Astrocyte (in vitro differentiated cells and primary cell): ENCODE results near the gene NCLN. TPM values are rescaled to one million over a fixed set of nuclear protein-coding genes. Genes with fewer than 3 reads are reported as not detected.

Source experiments
- DNase-seq: peaks from one replicate; pipeline ENCODE4 v3.0.0-alpha.2; 2010; ENCODE audit warnings: low read depth
- FAIRE-seq: peaks from 2 replicates; lab custom pipeline; 2011; peaks lifted over from hg19 to GRCh38; lab: Jason Lieb, UNC
- H2AFZ ChIP-seq: 2 replicates; pipeline ENCODE4 v1.6.0; 2012; ENCODE audit warnings: low read depth, low read length, inconsistent platforms
- H3K27ac ChIP-seq: 2 replicates; pipeline ENCODE4 v1.5.1; 2011; ENCODE audit warnings: low read depth, low read length, inconsistent platforms
- H3K27me3 ChIP-seq: 2 replicates; pipeline ENCODE4 v1.6.0; 2011; ENCODE audit warnings: low read length, inconsistent platforms; ENCODE audit not compliant: insufficient read depth
- H3K36me3 ChIP-seq: 2 replicates; pipeline ENCODE4 v1.5.1; 2011; ENCODE audit warnings: low read length, inconsistent platforms; ENCODE audit not compliant: insufficient read depth
- H3K4me1 ChIP-seq: 2 replicates; pipeline ENCODE4 v1.5.1; 2011; ENCODE audit warnings: low read length, inconsistent platforms; ENCODE audit not compliant: insufficient read depth
- H3K4me2 ChIP-seq: 2 replicates; pipeline ENCODE4 v1.6.0; 2012; ENCODE audit warnings: low read length, inconsistent platforms
- H3K4me3 ChIP-seq: 2 replicates; pipeline ENCODE4 v1.5.1; 2011; ENCODE audit warnings: low read depth, mild to moderate bottlenecking, low read length, inconsistent platforms; ENCODE audit not compliant: insufficient read depth
- H3K79me2 ChIP-seq: 2 replicates; pipeline ENCODE4 v1.6.0; 2012; ENCODE audit warnings: mild to moderate bottlenecking, low read length, inconsistent platforms; ENCODE audit not compliant: insufficient read depth
- H3K9ac ChIP-seq: 2 replicates; pipeline ENCODE4 v1.6.0; 2012; ENCODE audit warnings: mild to moderate bottlenecking, low read length, inconsistent platforms
- H3K9me3 ChIP-seq: 2 replicates; pipeline ENCODE4 v1.5.1; 2012; ENCODE audit warnings: low read depth, mild to moderate bottlenecking, low read length, inconsistent platforms; ENCODE audit not compliant: insufficient read depth
- H4K20me1 ChIP-seq: 2 replicates; pipeline ENCODE4 v1.6.0; 2012; ENCODE audit warnings: low read length, inconsistent platforms; ENCODE audit not compliant: insufficient read depth
- H3K27ac Mint-ChIP-seq: one replicate; pipeline ENCODE4 v1.8.0; 2021; ENCODE audit warnings: mild to moderate bottlenecking, mixed read lengths; ENCODE audit not compliant: unreplicated experiment
- H3K27me3 Mint-ChIP-seq: one replicate; pipeline ENCODE4 v1.8.0; 2021; ENCODE audit warnings: low read depth, mixed read lengths; ENCODE audit not compliant: unreplicated experiment
- H3K36me3 Mint-ChIP-seq: one replicate; pipeline ENCODE4 v1.8.0; 2021; ENCODE audit warnings: low read depth, mixed read lengths; ENCODE audit not compliant: unreplicated experiment
- H3K4me1 Mint-ChIP-seq: one replicate; pipeline ENCODE4 v1.8.0; 2021; ENCODE audit warnings: low read depth, mixed read lengths; ENCODE audit not compliant: unreplicated experiment
- H3K4me3 Mint-ChIP-seq: one replicate; pipeline ENCODE4 v1.8.0; 2021; ENCODE audit warnings: mild to moderate bottlenecking, moderate library complexity, mixed read lengths; ENCODE audit not compliant: unreplicated experiment
- H3K9me3 Mint-ChIP-seq: one replicate; pipeline ENCODE4 v1.8.0; 2021; ENCODE audit warnings: mild to moderate bottlenecking, mixed read lengths; ENCODE audit not compliant: unreplicated experiment
- EZH2 ChIP-seq: IDR thresholded peaks from 2 replicates; pipeline ENCODE4 v1.6.1; 2012; ENCODE audit warnings: mild to moderate bottlenecking, low read length, inconsistent platforms; ENCODE audit not compliant: insufficient read depth
- total RNA-seq: library from RNA; stranded (reverse); gene quantifications from 2 replicates; pipeline ENCODE4 v1.2.1, GENCODE V29; 2021
- TF ChIP-seq, protein P1 (sequence below): IDR thresholded peaks from 2 replicates; pipeline ENCODE4 v1.5.1; 2011; ENCODE audit warnings: low read depth, mild to moderate bottlenecking, inconsistent platforms, low read length, moderate library complexity; ENCODE audit not compliant: insufficient read depth

The NCLN gene
- total RNA-seq, 1 donor from 2014 or later, result 95.8 TPM

DNA sequence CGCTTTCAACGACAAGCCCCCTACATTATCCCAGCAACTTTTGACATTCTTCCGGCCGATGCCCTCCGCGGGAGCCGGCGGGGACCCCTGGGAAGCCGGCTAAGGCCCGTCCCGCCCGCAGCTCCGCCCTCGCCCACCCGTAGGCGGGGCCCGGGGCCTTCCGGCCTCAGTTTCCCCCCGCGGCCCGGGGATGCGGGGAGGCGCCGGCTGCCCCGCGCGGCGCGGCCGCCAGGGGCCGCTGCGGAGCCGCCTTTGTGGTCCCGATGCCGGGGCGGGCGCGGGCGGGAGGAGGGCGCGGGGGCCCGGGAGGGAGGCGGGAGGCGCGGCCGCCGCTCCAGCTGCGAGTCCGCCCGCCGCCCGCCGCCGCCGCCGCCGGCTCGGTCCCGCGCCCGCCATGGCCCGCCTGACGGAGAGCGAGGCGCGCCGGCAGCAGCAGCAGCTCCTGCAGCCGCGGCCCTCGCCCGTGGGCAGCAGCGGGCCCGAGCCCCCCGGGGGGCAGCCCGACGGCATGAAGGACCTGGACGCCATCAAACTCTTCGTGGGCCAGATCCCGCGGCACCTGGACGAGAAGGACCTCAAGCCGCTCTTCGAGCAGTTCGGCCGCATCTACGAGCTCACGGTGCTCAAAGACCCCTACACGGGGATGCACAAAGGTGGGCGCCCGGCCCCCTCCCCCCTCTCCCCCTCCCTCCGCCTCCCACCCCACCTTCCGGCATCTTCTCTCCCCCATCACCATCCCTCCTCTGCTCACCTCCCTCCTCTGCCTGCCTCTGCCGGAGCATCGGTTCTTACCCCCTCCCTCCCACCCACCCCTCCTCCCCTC is 38.8 kb downstream of the NCLN start, which contains the start of gene CELF5:
TSS of gene CELF5 (plus strand) at position 316 of the 823 bp plus-strand sequence. CDS start at position 395, 79 bp downstream.
- no peak for FAIRE-seq
- H3K4me3 Mint-ChIP-seq, result no peak within 1 kb of the TSS
- no peak within 1 kb of the TSS for H3K9ac ChIP-seq
- H3K4me1 Mint-ChIP-seq, result no peaks in the 10 kb centered on the region
- H3K27ac Mint-ChIP-seq, result no peak within 1 kb of the TSS
- H2AFZ ChIP-seq, result no peak within 1 kb of the TSS
- no peaks in the 10 kb centered on the region for H3K4me1 ChIP-seq
- H3K27me3 Mint-ChIP-seq, result peaks cover 37% of the 10 kb centered on the region
- no peaks in the 10 kb centered on the region for H3K36me3 ChIP-seq
- H3K4me2 ChIP-seq, result peak within 1 kb of the TSS; percentile 58
- H3K36me3 Mint-ChIP-seq, result no peaks in the 10 kb centered on the region
- H3K27ac ChIP-seq, result no peak within 1 kb of the TSS
- no peak for DNase-seq
- no peak within 1 kb of the TSS for H3K4me3 ChIP-seq
- peaks cover 2% of the 10 kb centered on the region for H3K9me3 Mint-ChIP-seq
- H3K27me3 ChIP-seq, result peaks cover 23% of the 10 kb centered on the region
- H4K20me1 ChIP-seq, result no peaks in the 10 kb centered on the region
- H3K9me3 ChIP-seq, result no peaks in the 10 kb centered on the region
- TF ChIP-seq, protein P1, sequence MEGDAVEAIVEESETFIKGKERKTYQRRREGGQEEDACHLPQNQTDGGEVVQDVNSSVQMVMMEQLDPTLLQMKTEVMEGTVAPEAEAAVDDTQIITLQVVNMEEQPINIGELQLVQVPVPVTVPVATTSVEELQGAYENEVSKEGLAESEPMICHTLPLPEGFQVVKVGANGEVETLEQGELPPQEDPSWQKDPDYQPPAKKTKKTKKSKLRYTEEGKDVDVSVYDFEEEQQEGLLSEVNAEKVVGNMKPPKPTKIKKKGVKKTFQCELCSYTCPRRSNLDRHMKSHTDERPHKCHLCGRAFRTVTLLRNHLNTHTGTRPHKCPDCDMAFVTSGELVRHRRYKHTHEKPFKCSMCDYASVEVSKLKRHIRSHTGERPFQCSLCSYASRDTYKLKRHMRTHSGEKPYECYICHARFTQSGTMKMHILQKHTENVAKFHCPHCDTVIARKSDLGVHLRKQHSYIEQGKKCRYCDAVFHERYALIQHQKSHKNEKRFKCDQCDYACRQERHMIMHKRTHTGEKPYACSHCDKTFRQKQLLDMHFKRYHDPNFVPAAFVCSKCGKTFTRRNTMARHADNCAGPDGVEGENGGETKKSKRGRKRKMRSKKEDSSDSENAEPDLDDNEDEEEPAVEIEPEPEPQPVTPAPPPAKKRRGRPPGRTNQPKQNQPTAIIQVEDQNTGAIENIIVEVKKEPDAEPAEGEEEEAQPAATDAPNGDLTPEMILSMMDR, result no peak
- no peak for TF ChIP-seq EZH2
- H3K79me2 ChIP-seq, result no peaks in the 10 kb centered on the region

DNA sequence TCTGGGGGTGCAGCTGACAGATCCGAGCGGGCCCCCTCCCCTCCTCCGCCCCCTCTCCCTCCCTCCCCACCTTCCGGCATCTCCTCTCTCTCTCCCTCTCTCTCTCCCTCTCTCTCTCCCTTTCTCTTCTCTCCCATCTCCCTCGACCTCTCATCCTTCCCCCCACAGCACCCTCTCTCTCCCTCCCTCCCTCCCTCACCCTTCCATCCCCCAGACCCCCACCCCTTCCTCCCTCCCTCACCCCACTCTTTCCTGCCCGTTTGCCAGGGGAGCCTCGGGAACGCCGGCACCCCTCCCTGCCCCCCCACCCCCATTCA is 39.4 kb downstream of the NCLN start:
- Histone ChIP-seq H3K4me3 (no peak overlapping the region), H3K9ac (no peak overlapping the region), H2AFZ (no peak overlapping the region), H4K20me1 (no peaks in the 10 kb centered on the region), H3K9me3 (no peaks in the 10 kb centered on the region), H3K4me2 (no peak overlapping the region), H3K27ac (no peak overlapping the region), H3K36me3 (no peaks in the 10 kb centered on the region), H3K27me3 (peaks cover 23% of the 10 kb centered on the region), H3K79me2 (no peaks in the 10 kb centered on the region), H3K4me1 (no peaks in the 10 kb centered on the region)
- no peak for FAIRE-seq
- Mint-ChIP-seq H3K9me3 (peaks cover 2% of the 10 kb centered on the region), H3K27me3 (peaks cover 36% of the 10 kb centered on the region), H3K4me1 (no peaks in the 10 kb centered on the region), H3K36me3 (no peaks in the 10 kb centered on the region), H3K4me3 (no peak overlapping the region), H3K27ac (no peak overlapping the region)
- no peak for DNase-seq
- no peak for TF ChIP-seq EZH2
- TF ChIP-seq, protein P1, result no peak

- no peak overlapping the region for H3K27ac Mint-ChIP-seq
- H4K20me1 ChIP-seq, result no peaks in the 10 kb centered on the region
- H3K27me3 ChIP-seq, result peaks cover 23% of the 10 kb centered on the region
- H3K4me2 ChIP-seq, result no peak overlapping the region
- no peaks in the 10 kb centered on the region for H3K79me2 ChIP-seq
- peaks cover 2% of the 10 kb centered on the region for H3K9me3 Mint-ChIP-seq
- H3K27me3 Mint-ChIP-seq, result peaks cover 36% of the 10 kb centered on the region
- FAIRE-seq, result no peak
- no peaks in the 10 kb centered on the region for H3K4me1 ChIP-seq
- H3K9ac ChIP-seq, result no peak overlapping the region
- no peaks in the 10 kb centered on the region for H3K36me3 Mint-ChIP-seq
- H3K9me3 ChIP-seq, result no peaks in the 10 kb centered on the region
- H3K4me3 Mint-ChIP-seq, result no peak overlapping the region
- no peak overlapping the region for H3K4me3 ChIP-seq
- TF ChIP-seq, protein P1, result no peak
- peak; percentile 80 for TF ChIP-seq EZH2
- H3K27ac ChIP-seq, result no peak overlapping the region
- no peak overlapping the region for H2AFZ ChIP-seq
- no peaks in the 10 kb centered on the region for H3K4me1 Mint-ChIP-seq
- no peaks in the 10 kb centered on the region for H3K36me3 ChIP-seq
- DNase-seq, result no peak
Measured at GRCh38 chr19:3225677-3226093, 40.0 kb downstream of the NCLN start.
